ENCODE measurements around the gene MGMT.

Gene MGMT

DNA sequence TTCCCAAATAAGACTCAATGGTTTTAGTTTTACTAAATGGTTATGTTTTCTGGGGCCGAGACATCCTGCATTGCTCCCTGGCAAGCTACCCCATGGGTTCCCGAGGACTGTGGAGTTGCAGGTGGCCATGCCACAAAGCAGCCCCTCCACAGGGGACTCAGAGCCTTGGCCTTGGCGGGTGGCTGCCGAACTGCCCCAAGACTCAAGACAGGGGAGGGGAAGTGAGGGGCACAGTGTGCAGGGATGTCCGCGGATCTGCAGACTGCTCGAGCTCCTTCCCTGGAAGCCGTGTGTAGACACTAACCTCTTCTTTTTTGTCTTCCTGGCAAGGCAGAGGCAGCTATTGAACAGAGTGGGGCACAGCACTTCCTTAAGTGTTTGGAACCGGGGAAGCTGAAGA lies 342.4 kb downstream of the MGMT start:
- no peak overlapping the region for H3K4me3 ChIP-seq (ENCODE audit: low read length)
- TF ChIP-seq, protein P1, sequence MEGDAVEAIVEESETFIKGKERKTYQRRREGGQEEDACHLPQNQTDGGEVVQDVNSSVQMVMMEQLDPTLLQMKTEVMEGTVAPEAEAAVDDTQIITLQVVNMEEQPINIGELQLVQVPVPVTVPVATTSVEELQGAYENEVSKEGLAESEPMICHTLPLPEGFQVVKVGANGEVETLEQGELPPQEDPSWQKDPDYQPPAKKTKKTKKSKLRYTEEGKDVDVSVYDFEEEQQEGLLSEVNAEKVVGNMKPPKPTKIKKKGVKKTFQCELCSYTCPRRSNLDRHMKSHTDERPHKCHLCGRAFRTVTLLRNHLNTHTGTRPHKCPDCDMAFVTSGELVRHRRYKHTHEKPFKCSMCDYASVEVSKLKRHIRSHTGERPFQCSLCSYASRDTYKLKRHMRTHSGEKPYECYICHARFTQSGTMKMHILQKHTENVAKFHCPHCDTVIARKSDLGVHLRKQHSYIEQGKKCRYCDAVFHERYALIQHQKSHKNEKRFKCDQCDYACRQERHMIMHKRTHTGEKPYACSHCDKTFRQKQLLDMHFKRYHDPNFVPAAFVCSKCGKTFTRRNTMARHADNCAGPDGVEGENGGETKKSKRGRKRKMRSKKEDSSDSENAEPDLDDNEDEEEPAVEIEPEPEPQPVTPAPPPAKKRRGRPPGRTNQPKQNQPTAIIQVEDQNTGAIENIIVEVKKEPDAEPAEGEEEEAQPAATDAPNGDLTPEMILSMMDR (IDR thresholded peaks at IDR 0.05; ENCODE audit: insufficient read depth, low read depth, low read length, missing control alignments) = no peak
- no peak for DNase-seq (ENCODE audit: low read depth)

DNA sequence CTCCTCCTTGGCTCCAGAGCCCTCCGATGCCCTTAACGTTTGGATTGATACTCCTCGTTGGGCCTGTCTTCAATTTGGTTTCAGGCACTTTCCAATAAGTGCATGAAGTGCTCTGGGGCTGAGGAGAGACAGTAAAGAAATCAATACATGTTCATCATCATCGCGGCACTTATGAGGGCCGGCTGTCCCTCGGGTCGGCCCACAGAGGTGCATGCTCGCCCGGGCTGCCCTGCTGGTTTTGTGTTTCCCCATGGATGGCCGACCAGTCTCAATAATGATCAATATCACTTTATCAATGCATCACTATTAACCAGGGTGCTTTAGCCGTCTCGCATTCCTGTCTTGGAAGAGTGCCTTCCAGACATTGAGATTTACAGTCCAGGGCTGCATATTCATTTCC lies 342.8 kb downstream of the MGMT start:
- DNase-seq (ENCODE audit: low read depth) = no peak
- TF ChIP-seq, protein P1 (IDR thresholded peaks at IDR 0.05; ENCODE audit: insufficient read depth, low read depth, low read length, missing control alignments) = no peak

DNA sequence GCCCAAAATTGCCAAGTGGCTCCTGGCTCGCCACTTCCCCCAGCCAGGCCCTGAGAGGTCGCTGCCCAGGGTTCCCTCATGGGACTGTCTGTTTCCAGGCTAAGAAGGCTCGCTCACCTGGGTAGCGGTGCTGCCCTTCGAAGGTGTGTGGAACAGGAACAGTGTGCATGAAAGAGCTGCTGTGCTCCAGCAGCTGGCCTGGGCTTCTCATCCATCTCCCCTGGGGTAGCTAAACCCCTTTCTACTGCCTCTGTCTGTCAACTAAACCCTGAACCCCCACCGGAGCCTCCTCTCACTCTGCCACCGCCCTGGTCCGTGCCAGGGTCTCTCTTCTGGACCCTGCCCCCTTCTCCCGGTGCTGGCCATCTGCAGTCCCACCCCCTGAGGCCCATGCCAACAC lies 344.2 kb downstream of the MGMT start:
- no peak for DNase-seq (ENCODE audit: low read depth)
- TF ChIP-seq, protein P1 (IDR thresholded peaks at IDR 0.05; ENCODE audit: insufficient read depth, low read depth, low read length, missing control alignments) = no peak

More for the DNA sequence above, 342.8 kb downstream of the MGMT start:
- no peak overlapping the region for H3K4me3 ChIP-seq (ENCODE audit: low read length)

DNA sequence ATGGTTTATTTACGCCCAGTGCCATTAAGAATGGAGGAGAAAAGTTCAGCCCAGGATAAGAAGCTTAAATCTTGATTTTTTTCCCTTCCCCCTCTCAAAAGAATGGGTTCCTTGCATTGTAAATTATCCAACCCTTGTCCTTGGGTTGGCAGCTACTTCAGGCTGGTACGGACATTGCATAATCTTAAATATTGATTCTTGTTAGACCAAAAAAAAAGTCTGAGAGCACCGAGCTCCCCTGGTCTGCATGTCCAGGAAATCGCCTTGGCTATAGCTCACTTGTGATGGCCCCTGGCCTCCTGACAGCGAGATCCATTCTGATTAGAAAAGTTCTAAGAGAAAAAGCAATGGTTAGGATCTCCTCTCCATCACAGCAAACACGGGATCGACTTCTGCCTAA lies 345.4 kb downstream of the MGMT start:
- TF ChIP-seq, protein P1 (IDR thresholded peaks at IDR 0.05; ENCODE audit: insufficient read depth, low read depth, low read length, missing control alignments) = no peak
- DNase-seq (ENCODE audit: low read depth) = no peak
- no peak overlapping the region for H3K4me3 ChIP-seq (ENCODE audit: low read length)

More for the DNA sequence above, 344.2 kb downstream of the MGMT start:
- no peak overlapping the region for H3K4me3 ChIP-seq (ENCODE audit: low read length)

DNA sequence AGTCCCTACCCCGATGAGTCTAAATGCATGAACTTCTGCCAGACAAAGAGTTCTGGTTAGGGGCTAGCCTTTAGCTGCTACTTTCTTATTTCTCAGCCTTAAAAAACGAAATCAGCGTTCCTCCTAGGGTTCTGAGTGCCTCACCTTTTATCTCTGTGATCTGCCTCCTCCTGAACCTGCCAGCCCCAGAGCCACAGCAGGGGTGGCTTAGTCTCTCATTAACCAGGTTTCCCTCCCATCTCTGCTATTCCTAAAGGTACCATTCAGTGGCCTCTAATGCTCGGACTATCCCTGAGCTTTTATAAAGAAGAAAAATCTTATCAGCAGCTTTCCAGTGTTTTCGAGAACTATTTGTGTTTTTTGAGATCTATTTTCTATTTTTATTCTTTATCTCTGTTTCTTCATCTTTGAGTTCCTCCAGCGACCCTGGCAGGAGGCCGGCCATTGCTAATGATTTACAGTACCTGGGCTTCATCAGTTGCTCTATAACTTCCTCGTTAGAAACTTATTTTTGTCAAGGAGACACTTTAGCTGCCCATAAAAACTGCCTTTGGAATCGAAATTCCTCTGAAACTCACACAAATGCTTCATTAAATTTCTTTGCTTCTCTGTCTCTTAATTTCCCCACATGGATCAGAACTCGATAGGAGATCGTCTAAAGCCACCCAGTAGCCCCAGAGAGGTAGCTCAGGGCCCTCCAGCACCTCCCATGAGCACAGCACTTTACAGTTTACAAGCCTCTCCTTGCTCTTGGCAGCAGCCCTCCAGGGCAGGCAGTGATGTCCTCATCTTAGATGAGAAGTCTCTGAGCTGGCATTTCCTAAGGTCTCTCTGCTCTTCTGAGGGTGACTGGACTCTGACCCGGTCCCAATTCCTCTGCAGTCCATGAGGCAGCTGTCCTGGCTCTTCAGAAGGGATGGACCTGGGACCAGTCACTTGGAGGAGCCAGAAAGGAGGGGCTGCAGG lies 347.9 kb downstream of the MGMT start:
- no peak for DNase-seq (ENCODE audit: low read depth)
- H3K4me3 ChIP-seq (ENCODE audit: low read length) = no peak overlapping the region
- TF ChIP-seq, protein P1 (IDR thresholded peaks at IDR 0.05; ENCODE audit: insufficient read depth, low read depth, low read length, missing control alignments) = no peak

DNA sequence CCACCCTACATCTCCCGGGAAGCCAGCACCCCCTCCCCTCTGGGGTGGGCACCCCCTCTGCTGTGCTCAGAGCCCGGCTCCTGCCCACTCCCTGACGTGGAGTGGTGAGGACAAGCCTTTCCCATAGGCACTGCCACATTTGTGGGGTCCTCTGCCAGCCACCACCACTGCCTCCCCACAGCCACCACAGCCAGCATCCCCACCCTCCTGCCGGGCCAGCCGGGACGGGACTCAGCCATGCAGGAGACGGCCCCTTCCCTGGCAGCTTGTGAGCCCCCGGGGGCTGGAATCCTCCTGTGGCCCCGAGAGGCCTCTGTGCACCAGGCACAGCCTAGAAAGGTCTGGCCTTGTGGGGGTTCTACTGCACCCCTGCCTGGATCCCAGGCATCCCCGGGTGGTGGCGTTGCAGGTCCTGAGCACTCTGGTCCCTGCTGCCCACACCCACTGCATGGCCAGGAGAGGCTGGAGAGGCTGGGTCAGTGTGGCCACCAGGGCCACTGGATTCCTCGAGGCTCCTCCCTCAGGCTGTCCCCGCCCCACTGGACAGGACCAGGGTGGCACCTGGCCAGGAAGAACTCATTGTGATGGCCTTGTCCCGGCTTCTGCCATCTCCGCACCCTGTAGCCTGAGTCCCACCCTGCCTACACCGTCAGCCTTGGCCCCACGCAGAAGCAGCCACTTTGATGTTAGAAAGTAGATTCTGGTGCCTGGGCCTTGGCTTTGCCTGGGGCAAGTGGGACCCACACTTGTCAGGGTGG lies 349.0 kb downstream of the MGMT start:
- TF ChIP-seq, protein P1 (IDR thresholded peaks at IDR 0.05; ENCODE audit: insufficient read depth, low read depth, low read length, missing control alignments) = no peak
- H3K4me3 ChIP-seq (ENCODE audit: low read length) = no peak overlapping the region
- no peak for DNase-seq (ENCODE audit: low read depth)
